Right kidney (tissue), 1 donor: ENCODE results near the gene CELA2B.
A peak's percentile ranks its signal among the peaks of the same experiment; 100 is the strongest.
"Not testable (repeated sequence)": the region's sequence is repeated elsewhere in the genome, so short reads cannot be mapped to it uniquely, and the experiment has no call there.

Experiments
- DNase-seq: peaks from one replicate; pipeline ENCODE4 v3.0.0-alpha.2; 2016

Gene CELA2B

DNA sequence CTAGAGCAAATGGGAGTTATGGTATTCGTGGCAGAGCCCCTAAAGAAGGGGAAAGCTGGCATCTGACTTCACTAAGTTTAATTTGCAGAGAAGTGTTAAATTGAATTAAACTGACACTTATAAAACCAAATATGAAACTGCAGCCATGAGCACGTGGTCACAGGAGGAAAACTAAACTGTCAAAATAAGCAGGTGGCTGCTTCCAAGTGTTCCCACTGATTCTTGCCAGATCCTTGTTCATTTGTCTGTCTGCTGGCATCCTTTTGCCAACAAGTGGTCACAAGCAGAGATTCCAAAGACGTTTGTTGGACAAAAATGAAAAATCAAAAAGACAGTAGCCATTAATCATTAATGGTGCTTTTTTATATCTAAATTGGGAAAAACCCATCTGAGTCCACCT is 6.5 kb upstream of the CELA2B start:
- no peak for DNase-seq

DNA sequence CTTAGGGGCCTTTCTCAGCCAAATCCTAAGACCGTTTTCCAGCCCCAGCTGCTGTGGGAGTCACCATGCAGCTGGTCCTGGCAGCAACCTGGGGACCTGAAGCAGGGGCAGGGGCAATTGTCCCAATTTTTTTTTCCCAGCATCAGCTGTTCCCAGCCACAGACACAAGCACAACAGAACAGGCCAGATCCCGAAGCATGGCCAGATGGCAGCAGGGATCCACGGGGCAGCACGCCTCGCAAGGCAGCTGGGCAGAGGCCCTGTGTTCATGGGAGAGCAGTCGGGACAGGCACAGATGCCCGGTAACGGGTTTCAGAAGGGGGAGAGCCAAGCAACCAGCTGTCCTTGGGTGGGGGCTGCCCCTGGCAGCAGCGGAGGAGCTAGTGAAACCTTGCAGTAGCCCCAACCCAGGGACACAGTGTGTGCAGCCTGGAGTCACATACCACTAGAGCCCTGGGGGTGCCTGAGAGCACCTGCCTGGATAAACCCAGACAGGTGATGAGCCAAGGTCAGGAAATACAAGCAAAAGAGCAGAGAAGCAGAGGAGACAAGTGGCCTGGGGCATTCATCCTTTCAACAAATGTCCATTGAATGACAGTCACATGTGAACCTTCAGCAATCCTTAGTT is 6.0 kb upstream of the CELA2B start:
- not testable (repeated sequence) for DNase-seq

DNA sequence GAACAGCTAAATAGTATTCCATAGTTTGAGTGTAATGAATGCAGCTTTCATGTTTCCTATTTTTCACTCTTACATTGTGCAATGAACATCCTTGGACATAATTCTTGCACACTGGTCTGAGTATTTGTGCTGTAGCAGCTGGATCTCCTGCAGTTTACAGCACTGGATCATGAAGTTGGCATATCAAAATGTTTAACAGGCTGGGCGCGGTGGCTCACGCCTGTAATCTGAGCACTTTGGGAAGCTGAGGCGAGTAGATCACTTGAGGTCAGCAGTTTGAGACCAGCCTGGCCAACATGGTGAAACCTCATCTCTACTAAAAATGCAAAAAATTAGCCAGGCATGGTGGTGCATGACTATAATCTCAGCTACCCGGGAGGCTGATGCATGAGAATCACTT is 4.8 kb upstream of the CELA2B start:
- not testable (repeated sequence) for DNase-seq

DNA sequence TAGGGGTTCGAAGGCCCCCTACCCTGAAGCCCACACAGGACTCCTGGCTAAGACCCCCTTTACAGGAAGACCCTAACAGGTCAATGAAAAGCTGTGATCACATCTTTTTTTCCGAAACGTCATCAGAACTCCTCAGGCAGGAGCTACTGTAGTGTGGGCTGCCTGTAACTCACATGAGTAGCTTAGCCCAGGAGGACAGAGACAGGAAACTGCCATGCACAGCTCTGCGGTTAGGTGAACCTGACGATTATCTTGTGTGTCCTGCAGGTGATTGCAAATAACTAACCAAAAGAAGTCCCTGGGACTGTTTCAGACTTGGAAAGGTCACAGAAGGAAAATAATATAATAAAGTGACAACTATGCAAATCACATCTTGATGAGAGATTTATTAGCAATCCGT is 4.2 kb upstream of the CELA2B start:
- not testable (repeated sequence) for DNase-seq

DNA sequence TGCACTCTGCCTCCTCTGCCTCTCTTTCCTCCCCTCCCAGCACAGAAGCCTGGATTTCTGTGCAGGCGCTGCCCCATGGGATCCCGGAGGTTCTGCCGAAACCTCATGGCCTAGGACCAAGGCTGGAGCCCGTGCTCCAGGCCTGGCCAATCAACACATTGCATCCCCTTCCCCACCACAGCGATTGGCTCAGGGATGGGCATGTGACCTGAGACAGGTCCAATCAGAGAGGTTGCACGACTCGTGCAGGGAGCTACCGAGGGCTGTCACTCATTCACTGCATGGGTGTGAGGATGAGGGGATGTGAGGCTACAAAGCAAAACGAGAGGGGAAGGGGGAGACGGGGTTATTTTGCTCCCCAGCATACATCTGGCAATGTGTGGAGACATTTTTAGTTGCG is 3.3 kb upstream of the CELA2B start:
- DNase-seq, result no peak

DNA sequence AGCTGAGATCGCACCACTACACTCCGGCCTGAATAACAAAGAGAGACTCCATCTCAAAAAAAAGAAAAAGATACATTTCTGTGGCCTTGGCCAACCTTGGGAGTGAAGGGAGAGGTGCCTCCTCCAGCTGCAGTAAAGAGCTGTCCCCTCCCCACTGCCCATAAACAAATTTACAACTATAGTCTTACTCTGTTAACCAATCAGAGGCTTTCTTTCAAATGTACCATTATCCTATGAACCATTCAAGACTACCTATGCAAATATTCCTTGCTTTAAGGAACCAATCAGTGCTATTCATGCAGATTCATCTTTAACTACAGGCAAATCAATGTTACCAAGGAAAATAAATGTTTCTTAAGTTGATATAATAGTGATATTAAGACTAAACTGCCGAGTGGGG is 1.0 kb downstream of the CELA2B start:
- DNase-seq, result no peak

- DNase-seq, result no peak
Measured at GRCh38 chr1:15477646-15478212, 1.8 kb downstream of the CELA2B start.

DNA sequence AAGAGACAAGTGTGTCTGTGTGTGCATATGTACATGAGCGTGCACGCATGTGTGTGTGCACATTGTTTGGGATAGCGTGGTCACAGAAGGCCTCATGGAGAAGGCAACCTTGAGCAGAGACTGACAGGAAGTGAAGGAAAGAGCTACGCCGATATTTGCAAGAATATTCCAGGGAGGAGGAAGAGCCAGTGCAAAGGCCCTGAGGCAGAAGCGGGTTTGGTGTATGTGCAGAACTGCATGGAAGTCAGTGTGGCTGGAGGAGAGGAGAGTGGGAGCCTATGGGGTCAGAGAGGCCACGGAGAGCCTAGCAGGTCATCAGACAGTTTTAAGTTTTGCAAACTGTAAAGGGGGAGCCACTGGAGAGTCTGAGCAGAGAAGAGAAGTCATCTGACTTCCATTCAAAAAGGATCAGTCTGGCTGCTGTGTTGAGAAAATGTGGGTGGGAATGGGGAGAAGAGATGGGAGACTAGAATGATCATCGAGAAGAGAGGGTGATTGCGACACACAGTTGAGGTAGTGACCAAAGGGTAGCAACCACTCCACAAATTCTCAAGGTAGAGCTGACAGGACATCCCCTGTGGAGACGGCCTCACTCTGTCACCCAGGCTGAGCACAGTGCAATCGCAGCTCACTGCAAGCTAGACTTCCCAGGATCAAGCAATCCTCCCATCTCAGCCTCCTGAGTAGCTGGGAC is 3.9 kb downstream of the CELA2B start:
- no peak for DNase-seq

- not testable (repeated sequence) for DNase-seq
Measured at GRCh38 chr1:15482455-15482854, 6.6 kb downstream of the CELA2B start.

DNA sequence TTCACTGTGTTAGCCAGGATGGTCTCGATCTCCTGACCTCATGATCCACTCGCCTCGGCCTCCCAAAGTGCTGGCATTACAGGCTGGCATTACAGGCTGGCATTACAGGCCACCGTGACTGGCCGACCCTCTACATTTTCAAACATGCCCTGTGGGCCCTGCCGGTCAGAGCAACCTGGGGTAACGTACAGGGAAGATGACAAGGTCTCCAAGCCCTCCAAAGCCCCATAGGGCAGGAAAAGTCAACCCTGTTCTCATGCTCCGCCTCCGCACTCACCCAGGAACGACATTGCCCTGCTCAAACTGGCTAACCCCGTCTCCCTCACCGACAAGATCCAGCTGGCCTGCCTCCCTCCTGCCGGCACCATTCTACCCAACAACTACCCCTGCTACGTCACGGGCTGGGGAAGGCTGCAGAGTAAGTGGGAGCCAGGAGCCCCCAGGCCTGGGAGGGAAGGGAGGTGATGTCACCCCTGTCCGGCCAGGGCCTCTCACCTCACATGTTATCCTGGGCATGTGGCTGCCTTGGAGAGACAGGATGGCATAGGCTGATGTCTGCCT is 7.2 kb downstream of the CELA2B start:
- not testable (repeated sequence) for DNase-seq

GRCh38 chr1:15483971-15484370 is 8.1 kb downstream of the CELA2B start:
- no peak for DNase-seq

DNA sequence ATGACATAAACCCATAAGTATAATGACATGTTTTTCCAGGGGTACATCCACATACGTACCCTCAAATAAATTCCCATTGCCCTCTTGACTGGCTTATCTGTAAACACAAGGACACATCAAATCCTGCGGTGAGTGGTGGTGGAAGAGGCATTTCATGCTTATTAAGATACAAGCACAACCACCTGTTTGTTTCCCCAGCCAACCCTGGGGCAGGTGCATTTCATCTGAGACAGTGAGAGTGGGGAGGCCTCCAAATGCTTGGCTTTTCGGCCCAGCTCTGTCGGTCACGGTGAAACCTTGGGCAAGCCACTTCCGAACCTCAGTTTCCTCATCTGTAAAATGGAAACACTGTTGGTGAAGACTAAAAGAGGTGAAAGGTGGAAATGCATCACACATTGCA is 8.5 kb downstream of the CELA2B start:
- DNase-seq, result not testable (repeated sequence)

DNA sequence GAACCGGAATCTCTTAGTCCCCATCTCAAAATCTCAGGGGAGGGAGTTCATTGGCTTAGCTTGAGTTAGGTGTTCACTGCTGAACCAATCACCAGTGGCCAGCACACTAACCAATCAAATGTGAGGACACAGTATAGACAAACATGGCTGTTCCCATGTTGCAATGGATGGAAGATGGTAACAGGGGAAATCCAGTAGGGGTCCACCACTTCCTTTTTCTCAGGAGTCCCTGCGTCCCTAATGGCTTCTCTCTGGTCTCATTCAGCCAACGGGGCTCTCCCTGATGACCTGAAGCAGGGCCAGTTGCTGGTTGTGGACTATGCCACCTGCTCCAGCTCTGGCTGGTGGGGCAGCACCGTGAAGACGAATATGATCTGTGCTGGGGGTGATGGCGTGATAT is 9.7 kb downstream of the CELA2B start:
- DNase-seq, result no peak

DNA sequence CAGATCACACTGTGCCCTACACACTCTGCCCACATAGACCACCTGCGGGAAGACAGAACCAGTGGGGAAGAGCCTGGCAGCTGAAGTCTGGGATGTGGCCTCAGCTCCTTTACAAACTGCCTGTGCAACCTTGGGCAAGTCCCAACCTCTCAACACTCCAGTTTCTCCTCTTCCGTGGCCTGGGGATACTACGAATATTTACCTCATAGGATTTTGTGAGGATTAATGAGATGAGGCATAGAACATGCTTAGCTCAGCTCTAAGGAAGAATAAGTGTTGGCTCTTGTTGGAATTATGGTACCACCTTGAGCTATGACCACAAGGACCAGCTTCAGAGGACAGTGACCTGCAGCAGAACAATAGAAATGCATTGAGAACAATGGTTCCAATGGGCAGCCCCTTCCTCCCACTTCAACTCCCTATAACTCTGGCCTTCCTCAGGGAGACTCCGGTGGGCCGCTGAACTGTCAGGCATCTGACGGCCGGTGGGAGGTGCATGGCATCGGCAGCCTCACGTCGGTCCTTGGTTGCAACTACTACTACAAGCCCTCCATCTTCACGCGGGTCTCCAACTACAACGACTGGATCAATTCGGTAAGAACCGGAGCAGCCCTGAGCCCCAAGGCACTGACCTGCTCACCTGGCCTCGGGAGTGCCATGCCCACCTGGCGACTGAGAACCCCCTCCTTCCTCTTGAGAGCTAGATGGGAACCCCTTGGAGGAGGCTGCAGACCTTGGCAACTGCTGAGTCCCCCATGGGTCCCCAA is 11.1 kb downstream of the CELA2B start:
- not testable (repeated sequence) for DNase-seq

DNA sequence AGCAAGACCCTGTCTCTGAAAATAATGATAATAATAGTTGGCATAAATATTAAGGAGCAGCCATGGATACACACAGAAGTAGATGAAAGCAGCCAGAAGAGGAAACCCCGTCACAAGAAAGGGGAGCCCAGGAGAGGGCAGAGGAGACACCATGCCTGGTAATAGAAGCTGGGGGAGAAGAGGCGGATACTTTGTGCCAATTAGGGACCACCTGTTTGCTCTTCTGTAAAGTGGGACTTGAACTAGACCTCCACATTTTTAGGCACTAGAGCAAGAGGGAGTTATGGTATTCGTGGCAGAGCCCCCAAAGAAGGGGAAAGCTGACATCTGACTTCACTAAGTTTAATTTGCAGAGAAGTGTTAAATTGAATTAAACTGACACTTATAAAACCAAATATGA is 12.5 kb downstream of the CELA2B start:
- DNase-seq, result no peak

GRCh38 chr1:15489052-15489736 is 13.3 kb downstream of the CELA2B start:
- no peak for DNase-seq

DNA sequence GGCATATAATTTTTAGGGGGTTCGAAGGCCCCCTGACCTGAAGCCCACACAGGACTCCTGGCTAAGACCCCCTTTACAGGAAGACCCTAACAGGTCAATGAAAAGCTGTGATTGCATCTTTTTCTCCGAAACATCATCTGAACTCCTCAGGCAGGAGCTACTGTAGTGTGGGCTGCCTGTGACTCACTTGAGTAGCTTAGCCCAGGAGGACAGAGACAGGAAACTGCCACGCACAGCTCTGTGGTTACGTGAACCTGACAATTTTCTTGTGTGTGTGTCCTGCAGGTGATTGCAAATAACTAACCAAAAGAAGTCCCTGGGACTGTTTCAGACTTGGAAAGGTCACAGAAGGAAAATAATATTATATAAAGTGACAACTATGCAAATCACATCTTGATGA is 15.1 kb downstream of the CELA2B start:
- not testable (repeated sequence) for DNase-seq

- no peak for DNase-seq
Measured at GRCh38 chr1:15492596-15492995, 16.7 kb downstream of the CELA2B start.

DNA sequence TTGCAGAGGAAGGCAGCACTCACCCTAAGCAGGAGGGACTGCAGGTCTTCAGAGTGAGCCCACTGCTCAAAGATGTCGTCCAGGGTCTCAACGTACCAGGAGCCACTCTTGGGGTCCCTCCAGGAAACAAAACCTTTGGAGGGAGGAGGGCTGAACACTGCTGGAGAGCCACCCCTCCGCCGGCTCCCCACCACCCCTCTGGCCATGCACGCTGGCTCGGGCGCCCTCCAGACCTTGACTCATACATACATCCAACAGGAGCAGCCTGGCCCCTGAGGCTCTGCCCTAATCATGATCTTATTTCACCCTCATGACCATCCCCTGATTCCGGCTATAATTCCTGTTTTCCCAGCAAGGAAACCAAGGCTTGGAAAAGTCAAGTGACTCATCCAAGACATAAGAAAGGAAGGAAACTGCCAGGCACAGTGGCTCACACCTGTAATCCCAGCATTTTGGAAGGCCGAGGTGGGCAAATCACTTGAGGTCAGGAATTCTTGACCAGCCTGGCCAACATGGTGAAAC is 18.0 kb downstream of the CELA2B start:
- DNase-seq, result no peak

- DNase-seq, result peak; percentile 19
Measured at GRCh38 chr1:15500184-15501178, 24.6 kb downstream of the CELA2B start.
